Measurements from ENCODE around the gene ABCA6.

The ABCA6 gene

GRCh38 chr17:69044371-69044770 lies 97.3 kb downstream of the ABCA6 start:
- Histone ChIP-seq H3K79me2 (ENCODE audit: control insufficient read depth, low read length) (no peaks in the 10 kb centered on the region), H3K36me3 (ENCODE audit: control insufficient read depth, low read length) (no peaks in the 10 kb centered on the region), H3K9me3 (ENCODE audit: control insufficient read depth, insufficient read depth, low read length) (no peaks in the 10 kb centered on the region), H3K27ac (ENCODE audit: low read depth, low read length) (no peak overlapping the region), H3F3A (ENCODE audit: control insufficient read depth, insufficient read depth) (no peaks in the 10 kb centered on the region), H3K9me2 (replicated peaks; ENCODE audit: control insufficient read depth, low read length) (no peaks in the 10 kb centered on the region), H4K20me1 (ENCODE audit: control insufficient read depth, insufficient read depth, low read depth, low read length) (no peaks in the 10 kb centered on the region), H3K4me2 (ENCODE audit: low read length) (no peak overlapping the region), H3K4me3 (ENCODE audit: low read length) (no peak overlapping the region), H3K27me3 (ENCODE audit: control insufficient read depth, low read length) (no peaks in the 10 kb centered on the region), H3K4me1 (ENCODE audit: control insufficient read depth, low read length) (no peaks in the 10 kb centered on the region)
- TF ChIP-seq EZH2phosphoT487 (IDR thresholded peaks at IDR 0.05; ENCODE audit: borderline replicate concordance, low read length): no peak
- TF ChIP-seq, protein P1, sequence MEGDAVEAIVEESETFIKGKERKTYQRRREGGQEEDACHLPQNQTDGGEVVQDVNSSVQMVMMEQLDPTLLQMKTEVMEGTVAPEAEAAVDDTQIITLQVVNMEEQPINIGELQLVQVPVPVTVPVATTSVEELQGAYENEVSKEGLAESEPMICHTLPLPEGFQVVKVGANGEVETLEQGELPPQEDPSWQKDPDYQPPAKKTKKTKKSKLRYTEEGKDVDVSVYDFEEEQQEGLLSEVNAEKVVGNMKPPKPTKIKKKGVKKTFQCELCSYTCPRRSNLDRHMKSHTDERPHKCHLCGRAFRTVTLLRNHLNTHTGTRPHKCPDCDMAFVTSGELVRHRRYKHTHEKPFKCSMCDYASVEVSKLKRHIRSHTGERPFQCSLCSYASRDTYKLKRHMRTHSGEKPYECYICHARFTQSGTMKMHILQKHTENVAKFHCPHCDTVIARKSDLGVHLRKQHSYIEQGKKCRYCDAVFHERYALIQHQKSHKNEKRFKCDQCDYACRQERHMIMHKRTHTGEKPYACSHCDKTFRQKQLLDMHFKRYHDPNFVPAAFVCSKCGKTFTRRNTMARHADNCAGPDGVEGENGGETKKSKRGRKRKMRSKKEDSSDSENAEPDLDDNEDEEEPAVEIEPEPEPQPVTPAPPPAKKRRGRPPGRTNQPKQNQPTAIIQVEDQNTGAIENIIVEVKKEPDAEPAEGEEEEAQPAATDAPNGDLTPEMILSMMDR (IDR thresholded peaks at IDR 0.05; ENCODE audit: low read depth, low read length, poor library complexity, severe bottlenecking): no peak

GRCh38 chr17:69043098-69043734 lies 98.5 kb downstream of the ABCA6 start:
- H3F3A ChIP-seq (ENCODE audit: control insufficient read depth, insufficient read depth): no peaks in the 10 kb centered on the region
- no peaks in the 10 kb centered on the region for H3K9me3 ChIP-seq (ENCODE audit: control insufficient read depth, insufficient read depth, low read length)
- H3K27me3 ChIP-seq (ENCODE audit: control insufficient read depth, low read length): no peaks in the 10 kb centered on the region
- H3K9me2 ChIP-seq (replicated peaks; ENCODE audit: control insufficient read depth, low read length): no peaks in the 10 kb centered on the region
- H3K27ac ChIP-seq (ENCODE audit: low read depth, low read length): no peak overlapping the region
- H3K79me2 ChIP-seq (ENCODE audit: control insufficient read depth, low read length): no peaks in the 10 kb centered on the region
- H3K4me1 ChIP-seq (ENCODE audit: control insufficient read depth, low read length): no peaks in the 10 kb centered on the region
- no peaks in the 10 kb centered on the region for H3K36me3 ChIP-seq (ENCODE audit: control insufficient read depth, low read length)
- TF ChIP-seq, protein P1 (IDR thresholded peaks at IDR 0.05; ENCODE audit: low read depth, low read length, poor library complexity, severe bottlenecking): no peak
- TF ChIP-seq EZH2phosphoT487 (IDR thresholded peaks at IDR 0.05; ENCODE audit: borderline replicate concordance, low read length): no peak
- no peak overlapping the region for H3K4me2 ChIP-seq (ENCODE audit: low read length)
- H4K20me1 ChIP-seq (ENCODE audit: control insufficient read depth, insufficient read depth, low read depth, low read length): no peaks in the 10 kb centered on the region
- H3K4me3 ChIP-seq (ENCODE audit: low read length): no peak overlapping the region

GRCh38 chr17:69042308-69042707 lies 99.4 kb downstream of the ABCA6 start:
- no peak overlapping the region for H3K4me3 ChIP-seq (ENCODE audit: low read length)
- no peaks in the 10 kb centered on the region for H3K9me2 ChIP-seq (replicated peaks; ENCODE audit: control insufficient read depth, low read length)
- no peak for TF ChIP-seq EZH2phosphoT487 (IDR thresholded peaks at IDR 0.05; ENCODE audit: borderline replicate concordance, low read length)
- TF ChIP-seq, protein P1 (IDR thresholded peaks at IDR 0.05; ENCODE audit: low read depth, low read length, poor library complexity, severe bottlenecking): no peak
- H3K4me2 ChIP-seq (ENCODE audit: low read length): no peak overlapping the region
- no peaks in the 10 kb centered on the region for H3K4me1 ChIP-seq (ENCODE audit: control insufficient read depth, low read length)
- H3K79me2 ChIP-seq (ENCODE audit: control insufficient read depth, low read length): no peaks in the 10 kb centered on the region
- no peaks in the 10 kb centered on the region for H3K9me3 ChIP-seq (ENCODE audit: control insufficient read depth, insufficient read depth, low read length)
- no peaks in the 10 kb centered on the region for H3F3A ChIP-seq (ENCODE audit: control insufficient read depth, insufficient read depth)
- no peaks in the 10 kb centered on the region for H3K36me3 ChIP-seq (ENCODE audit: control insufficient read depth, low read length)
- no peaks in the 10 kb centered on the region for H4K20me1 ChIP-seq (ENCODE audit: control insufficient read depth, insufficient read depth, low read depth, low read length)
- H3K27ac ChIP-seq (ENCODE audit: low read depth, low read length): no peak overlapping the region
- no peaks in the 10 kb centered on the region for H3K27me3 ChIP-seq (ENCODE audit: control insufficient read depth, low read length)
